ENCODE data around the gene ASGR2.
"Not testable (repeated sequence)": the region's sequence is repeated elsewhere in the genome, so short reads cannot be mapped to it uniquely, and the experiment has no call there.

ASGR2 gene

GRCh38 chr17:7100641-7101379, 13.8 kb downstream of the ASGR2 start:
- not testable (repeated sequence) for DNase-seq (ENCODE audit: low read depth in 2 of 2)

- DNase-seq (ENCODE audit: low read depth in 2 of 2): no peak
Measured at GRCh38 chr17:7098802-7099459, 15.7 kb downstream of the ASGR2 start.

GRCh38 chr17:7097940-7098339, 16.7 kb downstream of the ASGR2 start:
- no peak for DNase-seq (ENCODE audit: low read depth in 2 of 2)

GRCh38 chr17:7095625-7096024, 19.0 kb downstream of the ASGR2 start:
- no peak for DNase-seq (ENCODE audit: low read depth in 2 of 2)

- DNase-seq (ENCODE audit: low read depth in 2 of 2): no peak
Measured at GRCh38 chr17:7094652-7095019, 20.0 kb downstream of the ASGR2 start.

- not testable (repeated sequence) for DNase-seq (ENCODE audit: low read depth in 2 of 2)
Measured at GRCh38 chr17:7091311-7092005, 23.2 kb downstream of the ASGR2 start.

GRCh38 chr17:7089570-7089969, 25.1 kb downstream of the ASGR2 start:
- DNase-seq (ENCODE audit: low read depth in 2 of 2): not testable (repeated sequence)

GRCh38 chr17:7088442-7088841, 26.2 kb downstream of the ASGR2 start:
- not testable (repeated sequence) for DNase-seq (ENCODE audit: low read depth in 2 of 2)

GRCh38 chr17:7084088-7084487, 30.5 kb downstream of the ASGR2 start:
- no peak for DNase-seq (ENCODE audit: low read depth in 2 of 2)

GRCh38 chr17:7083592-7083991, 31.0 kb downstream of the ASGR2 start:
- no peak for DNase-seq (ENCODE audit: low read depth in 2 of 2)

- no peak for DNase-seq (ENCODE audit: low read depth in 2 of 2)
Measured at GRCh38 chr17:7081341-7082062, 33.1 kb downstream of the ASGR2 start.

GRCh38 chr17:7080456-7081041, 34.1 kb downstream of the ASGR2 start:
- no peak for DNase-seq (ENCODE audit: low read depth in 2 of 2)

GRCh38 chr17:7079581-7080455, 34.8 kb downstream of the ASGR2 start, which contains the start of gene CLEC10A:
Gene CLEC10A (minus strand): TSS chr17:7080251. CDS start chr17:7078812, 1,439 bp downstream.
- no peak for DNase-seq (ENCODE audit: low read depth in 2 of 2)

- no peak for DNase-seq (ENCODE audit: low read depth in 2 of 2)
Measured at GRCh38 chr17:7078711-7079110, 35.9 kb downstream of the ASGR2 start.

GRCh38 chr17:7077911-7078546, 36.6 kb downstream of the ASGR2 start:
- DNase-seq (ENCODE audit: low read depth in 2 of 2): no peak

- no peak for DNase-seq (ENCODE audit: low read depth in 2 of 2)
Measured at GRCh38 chr17:7074931-7075330, 39.7 kb downstream of the ASGR2 start.

- DNase-seq (ENCODE audit: low read depth in 2 of 2): no peak
Measured at GRCh38 chr17:7072406-7072805, 42.2 kb downstream of the ASGR2 start.

- DNase-seq (ENCODE audit: low read depth in 2 of 2): no peak
Measured at GRCh38 chr17:7070712-7071111, 43.9 kb downstream of the ASGR2 start.

GRCh38 chr17:7068268-7068667, 46.4 kb downstream of the ASGR2 start:
- no peak for DNase-seq (ENCODE audit: low read depth in 2 of 2)

- no peak for DNase-seq (ENCODE audit: low read depth in 2 of 2)
Measured at GRCh38 chr17:7067198-7067597, 47.4 kb downstream of the ASGR2 start.

Data from stimulated activated CD8-positive, alpha-beta memory T cell treated with anti-CD3 and anti-CD28 coated beads, Interleukin-15, amount 100 ng/mL, for 48 hours (primary cell).